ENCODE results near the gene PPIF.

The PPIF gene

DNA sequence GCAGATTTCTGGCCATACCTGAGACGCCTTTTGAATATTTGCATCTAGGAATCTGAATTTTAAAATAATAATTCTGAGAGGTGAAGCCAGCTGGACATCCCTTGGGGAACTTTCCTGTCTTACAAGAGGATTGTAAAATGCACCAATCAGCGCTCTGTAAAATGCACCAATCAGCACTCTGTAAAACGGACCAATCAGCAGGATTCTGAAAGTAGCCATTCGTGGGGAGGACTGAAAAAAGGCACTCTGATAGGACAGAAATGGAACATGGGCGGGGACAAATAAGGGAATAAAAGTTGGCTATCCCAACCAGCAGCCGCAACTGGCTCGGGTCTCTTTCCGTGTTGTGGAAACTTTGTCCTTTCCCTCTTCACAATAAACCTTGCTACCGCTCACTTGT lies 9.9 kb downstream of the PPIF start:
- H3K4me1 Mint-ChIP-seq, result peaks cover 62% of the 10 kb centered on the region
- peaks cover 60% of the 10 kb centered on the region for H3K36me3 Mint-ChIP-seq
- H3K9me3 Mint-ChIP-seq, result no peaks in the 10 kb centered on the region
- no peak for ATAC-seq
- H3K27ac Mint-ChIP-seq, result no peak overlapping the region
- no peaks in the 10 kb centered on the region for H3K27me3 Mint-ChIP-seq
- H3K4me3 Mint-ChIP-seq, result no peak overlapping the region

GRCh38 chr10:79358811-79359210 lies 11.5 kb downstream of the PPIF start:
- no peak overlapping the region for H3K27ac Mint-ChIP-seq
- no peak overlapping the region for H3K4me3 Mint-ChIP-seq
- ATAC-seq, result peak; percentile 62

GRCh38 chr10:79359816-79360498 lies 12.7 kb downstream of the PPIF start:
- H3K27ac Mint-ChIP-seq, result no peak overlapping the region
- no peak overlapping the region for H3K4me3 Mint-ChIP-seq
- no peaks in the 10 kb centered on the region for H3K9me3 Mint-ChIP-seq
- no peaks in the 10 kb centered on the region for H3K27me3 Mint-ChIP-seq
- ATAC-seq, result peak; percentile 69
- peaks cover 35% of the 10 kb centered on the region for H3K36me3 Mint-ChIP-seq
- peaks cover 36% of the 10 kb centered on the region for H3K4me1 Mint-ChIP-seq

More at GRCh38 chr10:79358811-79359210, 11.5 kb downstream of the PPIF start:
- H3K36me3 Mint-ChIP-seq, result peaks cover 46% of the 10 kb centered on the region
- H3K9me3 Mint-ChIP-seq, result no peaks in the 10 kb centered on the region
- H3K4me1 Mint-ChIP-seq, result peaks cover 47% of the 10 kb centered on the region
- no peaks in the 10 kb centered on the region for H3K27me3 Mint-ChIP-seq

GRCh38 chr10:79360499-79361342 lies 13.5 kb downstream of the PPIF start:
- peaks cover 27% of the 10 kb centered on the region for H3K36me3 Mint-ChIP-seq
- no peak overlapping the region for H3K4me3 Mint-ChIP-seq
- peaks cover 28% of the 10 kb centered on the region for H3K4me1 Mint-ChIP-seq
- no peak for ATAC-seq
- H3K27ac Mint-ChIP-seq, result no peak overlapping the region
- no peaks in the 10 kb centered on the region for H3K9me3 Mint-ChIP-seq
- no peaks in the 10 kb centered on the region for H3K27me3 Mint-ChIP-seq

DNA sequence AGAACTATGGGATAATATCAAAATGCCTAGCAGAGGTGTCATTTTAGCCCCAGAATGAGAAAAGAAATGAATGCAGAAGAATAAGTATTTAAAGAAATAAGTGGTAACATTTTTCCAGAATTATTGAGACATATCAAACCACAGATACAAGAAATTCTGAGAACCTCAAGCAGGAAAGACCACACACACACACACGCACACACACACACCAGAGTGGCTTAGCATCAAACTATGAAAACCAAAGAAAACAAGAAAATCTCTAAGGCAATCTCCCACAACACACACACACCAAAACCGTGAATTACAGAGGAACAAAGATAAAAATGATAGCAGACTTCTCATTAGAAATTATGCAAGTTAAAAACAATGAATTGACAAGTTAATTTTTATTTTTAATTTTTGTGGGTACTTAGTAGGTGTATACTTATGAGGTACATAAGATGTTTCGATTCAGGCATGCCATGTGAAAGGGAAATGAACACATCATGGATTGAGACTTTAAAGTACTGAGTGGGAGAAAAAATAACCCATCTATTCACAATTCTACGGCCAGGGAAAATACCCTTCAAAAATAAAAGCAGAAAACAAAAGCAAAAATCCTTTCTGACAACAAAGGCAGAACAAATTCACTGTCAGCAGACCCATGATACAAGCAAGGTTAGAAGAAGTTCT lies 14.6 kb downstream of the PPIF start:
- no peak for ATAC-seq
- no peaks in the 10 kb centered on the region for H3K27me3 Mint-ChIP-seq
- no peak overlapping the region for H3K27ac Mint-ChIP-seq
- no peaks in the 10 kb centered on the region for H3K9me3 Mint-ChIP-seq
- H3K36me3 Mint-ChIP-seq, result peaks cover 20% of the 10 kb centered on the region
- peaks cover 20% of the 10 kb centered on the region for H3K4me1 Mint-ChIP-seq
- H3K4me3 Mint-ChIP-seq, result no peak overlapping the region

GRCh38 chr10:79367426-79368189 lies 20.3 kb downstream of the PPIF start:
- H3K4me3 Mint-ChIP-seq, result no peak overlapping the region
- no peaks in the 10 kb centered on the region for H3K4me1 Mint-ChIP-seq
- H3K27me3 Mint-ChIP-seq, result no peaks in the 10 kb centered on the region
- no peak overlapping the region for H3K27ac Mint-ChIP-seq
- peaks cover 6% of the 10 kb centered on the region for H3K9me3 Mint-ChIP-seq
- H3K36me3 Mint-ChIP-seq, result no peaks in the 10 kb centered on the region
- ATAC-seq, result no peak

DNA sequence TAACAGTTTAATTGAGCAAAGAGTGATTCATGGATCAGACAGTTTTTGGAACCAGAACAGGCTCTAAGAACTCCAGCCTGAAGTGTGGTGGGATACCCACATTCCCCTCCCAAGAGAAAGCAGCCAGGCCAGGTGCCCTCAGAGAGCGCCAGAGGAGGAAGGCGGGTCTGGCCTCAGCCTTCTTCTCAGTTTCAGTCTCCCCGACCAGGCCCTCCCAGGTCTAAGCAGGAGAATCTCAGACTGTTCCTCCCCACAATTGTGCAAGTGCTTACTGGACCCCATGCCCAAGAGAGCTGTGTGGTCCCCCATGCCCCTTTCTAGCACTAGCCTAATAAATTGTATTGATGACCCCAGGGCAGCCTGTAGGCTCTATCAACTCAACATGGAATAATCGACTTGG lies 25.6 kb downstream of the PPIF start:
- H3K9me3 Mint-ChIP-seq, result peaks cover 6% of the 10 kb centered on the region
- no peak for ATAC-seq
- H3K36me3 Mint-ChIP-seq, result no peaks in the 10 kb centered on the region
- H3K4me1 Mint-ChIP-seq, result peaks cover 6% of the 10 kb centered on the region
- H3K27ac Mint-ChIP-seq, result no peak overlapping the region
- no peaks in the 10 kb centered on the region for H3K27me3 Mint-ChIP-seq
- H3K4me3 Mint-ChIP-seq, result no peak overlapping the region

GRCh38 chr10:79374312-79375191 lies 27.3 kb downstream of the PPIF start:
- no peaks in the 10 kb centered on the region for H3K36me3 Mint-ChIP-seq
- no peak overlapping the region for H3K27ac Mint-ChIP-seq
- H3K9me3 Mint-ChIP-seq, result peaks cover 6% of the 10 kb centered on the region
- H3K4me1 Mint-ChIP-seq, result peaks cover 6% of the 10 kb centered on the region
- no peaks in the 10 kb centered on the region for H3K27me3 Mint-ChIP-seq
- H3K4me3 Mint-ChIP-seq, result no peak overlapping the region
- ATAC-seq, result peak; percentile 70

GRCh38 chr10:79375321-79376077 lies 28.2 kb downstream of the PPIF start:
- Mint-ChIP-seq H3K4me1 (peaks cover 6% of the 10 kb centered on the region), H3K9me3 (peaks cover 3% of the 10 kb centered on the region), H3K27me3 (no peaks in the 10 kb centered on the region), H3K4me3 (no peak overlapping the region), H3K27ac (no peak overlapping the region), H3K36me3 (no peaks in the 10 kb centered on the region)
- no peak for ATAC-seq

DNA sequence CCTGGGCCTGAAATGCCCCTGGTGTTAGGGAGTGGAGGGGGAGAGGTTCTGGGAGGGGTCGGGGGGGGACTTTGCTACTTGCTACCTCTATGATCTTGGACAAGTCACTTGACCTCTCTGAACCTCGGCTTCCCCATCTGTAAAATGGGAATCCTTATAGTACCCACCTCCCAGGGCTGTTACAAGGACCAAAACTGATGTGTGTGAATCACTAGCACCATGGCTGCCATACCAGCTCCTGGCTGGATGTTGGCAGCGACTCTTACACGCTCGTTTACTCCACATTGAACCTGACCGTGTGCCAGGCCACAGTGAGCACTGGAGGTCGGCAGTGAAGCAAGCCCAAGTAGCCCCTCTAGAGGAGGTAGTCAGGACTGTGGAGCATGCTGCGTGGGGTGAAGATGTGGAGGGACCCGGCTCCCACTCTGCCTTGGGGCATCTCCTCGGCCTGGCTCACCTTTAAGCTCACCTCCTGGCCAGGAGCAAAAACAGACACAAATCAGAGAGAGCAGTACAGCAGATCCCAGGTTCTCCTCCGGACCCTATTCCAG lies 28.9 kb downstream of the PPIF start:
- ATAC-seq, result no peak
- Mint-ChIP-seq H3K36me3 (no peaks in the 10 kb centered on the region), H3K4me1 (peaks cover 6% of the 10 kb centered on the region), H3K4me3 (no peak overlapping the region), H3K27ac (no peak overlapping the region), H3K9me3 (peaks cover 3% of the 10 kb centered on the region), H3K27me3 (no peaks in the 10 kb centered on the region)

DNA sequence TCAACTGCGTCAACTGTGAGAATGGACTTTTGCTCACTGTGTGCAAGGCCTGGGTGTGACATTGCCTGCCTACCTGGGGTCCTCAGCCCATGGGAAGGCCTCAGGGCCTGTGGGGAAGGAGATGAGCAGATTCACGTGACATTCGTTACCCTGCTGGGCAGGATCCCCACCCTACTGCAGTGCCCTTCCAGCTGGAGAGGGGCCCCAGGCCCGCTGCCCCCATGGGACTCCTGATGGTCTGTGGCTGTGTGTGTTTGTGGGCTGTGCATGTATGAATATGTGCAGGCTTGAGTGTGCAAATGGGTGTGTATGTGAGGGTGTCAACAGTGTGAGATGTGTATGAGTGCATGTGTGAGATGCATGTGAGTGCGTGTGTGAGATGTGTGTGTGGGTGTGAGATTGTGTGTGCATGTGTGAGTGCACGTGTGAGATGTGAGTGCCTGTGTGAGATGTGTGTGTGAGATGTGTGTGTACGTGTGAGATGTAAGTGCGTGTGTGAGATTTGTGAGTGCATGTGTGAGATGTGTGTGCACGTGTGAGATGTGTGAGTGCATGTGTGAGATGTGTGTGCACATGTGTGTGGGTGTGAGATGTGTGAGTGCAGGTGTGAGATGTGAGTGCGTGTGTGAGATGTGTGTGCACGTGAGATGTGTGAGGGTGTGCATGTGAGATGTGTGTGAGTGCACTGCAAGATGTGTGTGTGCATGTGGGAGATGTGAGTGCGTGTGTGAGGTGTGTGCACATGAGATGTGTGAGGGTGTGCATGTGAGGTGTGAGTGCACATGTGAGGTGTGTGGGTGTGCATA lies 29.7 kb downstream of the PPIF start:
- Mint-ChIP-seq H3K4me3 (no peak overlapping the region), H3K4me1 (peaks cover 6% of the 10 kb centered on the region), H3K36me3 (no peaks in the 10 kb centered on the region), H3K9me3 (no peaks in the 10 kb centered on the region), H3K27me3 (no peaks in the 10 kb centered on the region), H3K27ac (no peak overlapping the region)
- ATAC-seq, result no peak

DNA sequence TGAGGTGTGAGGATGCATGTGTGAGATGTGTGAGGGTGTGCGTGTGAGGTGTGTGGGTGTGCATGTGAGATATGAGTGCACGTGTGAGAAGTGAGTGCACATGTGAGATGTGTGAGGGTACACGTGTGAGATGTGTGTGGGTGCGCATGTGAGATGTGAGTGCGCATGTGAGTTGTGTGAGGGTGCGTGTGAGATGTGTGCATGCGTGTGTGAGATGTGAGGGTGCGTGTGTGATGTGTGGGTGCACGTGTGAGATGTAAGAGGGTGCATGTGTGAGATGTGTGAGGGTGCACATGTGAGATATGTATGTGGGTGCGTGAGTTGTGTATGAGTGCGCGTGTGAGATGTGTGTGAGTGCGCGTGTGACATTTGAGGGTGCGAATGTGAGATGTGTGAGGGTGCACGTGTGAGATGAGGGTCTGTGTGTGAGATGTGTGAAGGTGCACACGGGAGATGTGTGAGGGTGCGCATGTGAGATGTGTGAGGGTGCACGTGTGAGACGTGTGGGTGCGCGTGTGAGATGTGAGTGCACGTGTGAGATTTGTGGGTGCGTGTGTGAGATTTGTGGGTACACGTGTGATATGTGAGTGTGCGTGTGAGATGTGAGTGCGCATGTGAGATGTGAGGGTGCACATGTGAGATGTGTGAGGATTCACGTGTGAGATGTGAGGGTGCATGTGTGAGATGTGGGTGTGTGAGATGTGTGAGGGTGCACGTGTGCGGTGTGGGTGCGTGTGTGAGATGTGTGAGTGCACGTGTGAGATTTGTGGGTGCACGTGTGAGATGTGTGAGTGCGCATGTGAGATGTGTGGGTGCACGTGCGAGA lies 30.5 kb downstream of the PPIF start:
- H3K4me3 Mint-ChIP-seq, result no peak overlapping the region
- no peaks in the 10 kb centered on the region for H3K9me3 Mint-ChIP-seq

More for the DNA sequence above, 30.5 kb downstream of the PPIF start:
- Mint-ChIP-seq H3K27me3 (no peaks in the 10 kb centered on the region), H3K27ac (no peak overlapping the region), H3K4me1 (peaks cover 6% of the 10 kb centered on the region), H3K36me3 (no peaks in the 10 kb centered on the region)
- no peak for ATAC-seq
